GM12878 (cell line): Measurements from ENCODE around the gene BCORL1. TPM values are rescaled to one million over a fixed set of nuclear protein-coding genes. Genes with fewer than 3 reads are reported as not detected.

Source experiments
- ATAC-seq: fragments of 200-7000 bp; cut with Tn5 transposase; 3 replicates; pipeline ENCODE4 v1.9.1; 2020; ENCODE audit warnings: mild to moderate bottlenecking, moderate library complexity
- BruUV-seq: library from RNA; stranded (reverse); fragments of 400-500 nt; replicated peaks from 2 replicates; lab custom pipeline; 2021; lab: Mats Ljungman, UMichigan
- CTCF ChIA-PET: fragments of 300-600 bp; sonication (Branson Sonifier 250); formaldehyde crosslinking; extraction: SDS; loops from one replicate; lab custom pipeline; 2021; ENCODE audit warnings: inconsistent platforms; lab: Yijun Ruan, JAX
- POLR2A ChIA-PET: fragments of 350-600 bp; formaldehyde crosslinking; extraction: SDS; loops from one replicate; lab custom pipeline; 2021; ENCODE audit warnings: inconsistent platforms; lab: Charles Lee
- RAD21 ChIA-PET: fragments of 300-600 bp; sonication (Branson Sonifier 250); formaldehyde crosslinking; loops from one replicate; lab custom pipeline; 2023; ENCODE audit warnings: antibody characterized with exemption; ENCODE audit not compliant: unreplicated experiment; lab: Charles Lee
- SMC1A ChIA-PET: fragments of 300-600 bp; sonication (Branson Sonifier 250); formaldehyde crosslinking; loops from one replicate; lab custom pipeline; 2023; ENCODE audit not compliant: unreplicated experiment, uncharacterized antibody; lab: Charles Lee
- DNase-seq: peaks from one replicate; pipeline ENCODE4 v3.0.0-alpha.2; 2011; ENCODE audit warnings: low read depth, low spot score
- FAIRE-seq: peaks from 3 replicates; lab custom pipeline; 2011; peaks lifted over from hg19 to GRCh38; lab: Jason Lieb, UNC
- H2AFZ ChIP-seq: 2 replicates; pipeline ENCODE4 v1.6.0; 2011; ENCODE audit warnings: low read depth, low read length, control low read depth; ENCODE audit not compliant: control insufficient read depth
- H3K27ac ChIP-seq: 2 replicates; pipeline ENCODE4 v1.5.1; 2011; ENCODE audit warnings: control low read depth; ENCODE audit not compliant: control insufficient read depth, insufficient read depth
- H3K27me3 ChIP-seq, 2 experiments: replicated peaks in 1 of 2; 2 replicates each; pipeline versions ENCODE4 v1.6.0 to v1.6.1; 2011; ENCODE audit warnings: low read length in 1 of 2; ENCODE audit not compliant: control insufficient read depth in 2 of 2, insufficient read depth in 2 of 2
- H3K36me3 ChIP-seq, 2 experiments: 2 replicates each; pipeline ENCODE4 v1.5.1; 2011; ENCODE audit warnings: low read length in 1 of 2; ENCODE audit not compliant: control insufficient read depth in 2 of 2, insufficient read depth in 2 of 2
- H3K4me1 ChIP-seq: 2 replicates; pipeline ENCODE4 v1.6.1; 2011; ENCODE audit warnings: mild to moderate bottlenecking, low read length, moderate library complexity, mixed read lengths; ENCODE audit not compliant: control insufficient read depth, insufficient read depth
- H3K4me2 ChIP-seq: 2 replicates; pipeline ENCODE4 v1.6.0; 2011; ENCODE audit warnings: control low read depth; ENCODE audit not compliant: control insufficient read depth, insufficient read depth
- H3K4me3 ChIP-seq: fragments of 200-600 bp; sonication (generic); 2 replicates; pipeline ENCODE4 v1.5.1; 2016
- H3K79me2 ChIP-seq: 2 replicates; pipeline ENCODE4 v1.6.0; 2011; ENCODE audit warnings: low read length; ENCODE audit not compliant: control insufficient read depth, insufficient read depth
- H3K9ac ChIP-seq: 2 replicates; pipeline ENCODE4 v1.8.0; 2011; ENCODE audit warnings: low read length, control low read depth, mixed read lengths; ENCODE audit not compliant: control insufficient read depth, insufficient read depth
- H3K9me3 ChIP-seq: replicated peaks from 3 replicates; pipeline ENCODE4 v1.5.1; 2011; ENCODE audit warnings: mild to moderate bottlenecking, low read length; ENCODE audit not compliant: control insufficient read depth, insufficient read depth
- H4K20me1 ChIP-seq: 2 replicates; pipeline ENCODE4 v1.6.0; 2011; ENCODE audit not compliant: control insufficient read depth, insufficient read depth
- ATF7 ChIP-seq: fragments of 450-650 bp; IDR thresholded peaks from 2 replicates; pipeline ENCODE4 v1.6.1; 2016; ENCODE audit warnings: low read depth, mild to moderate bottlenecking
- CHD2 ChIP-seq: IDR thresholded peaks from 2 replicates; pipeline ENCODE4 v1.6.1; 2011; ENCODE audit warnings: low read depth, low read length, improper control_type of control experiment, borderline replicate concordance
- MTA2 ChIP-seq: fragments of 450-650 bp; IDR thresholded peaks from 2 replicates; pipeline ENCODE4 v1.6.1; 2016; ENCODE audit warnings: low read depth, mild to moderate bottlenecking, moderate library complexity
- PAX5 ChIP-seq: IDR thresholded peaks from 2 replicates; pipeline ENCODE4 v1.6.1; 2011; ENCODE audit warnings: low read depth, low read length, borderline replicate concordance
- POLR2A ChIP-seq: IDR thresholded peaks from 2 replicates; pipeline ENCODE4 v1.6.1; 2011; ENCODE audit warnings: low read depth, mild to moderate bottlenecking, low read length
- RCOR1 ChIP-seq: conservative IDR thresholded peaks from 2 replicates; pipeline ENCODE4 v1.6.1; 2012; ENCODE audit warnings: low read depth, low read length, improper control_type of control experiment
- RELA ChIP-seq: fragments of 450-650 bp; IDR thresholded peaks from 2 replicates; pipeline ENCODE4 v1.8.0; 2014; ENCODE audit warnings: borderline replicate concordance; ENCODE audit not compliant: partially characterized antibody
- SIX5 ChIP-seq: IDR thresholded peaks from 2 replicates; pipeline ENCODE4 v1.6.1; 2011; ENCODE audit warnings: mild to moderate bottlenecking, low read depth, low read length, moderate library complexity; ENCODE audit not compliant: severe bottlenecking
- SMC3 ChIP-seq: IDR thresholded peaks from 2 replicates; pipeline ENCODE4 v1.6.1; 2011; ENCODE audit warnings: low read length, improper control_type of control experiment, borderline replicate concordance
- SREBF1 ChIP-seq: IDR thresholded peaks from 2 replicates; pipeline ENCODE4 v1.6.1; 2012; ENCODE audit warnings: mild to moderate bottlenecking, low read length
- SRF ChIP-seq, 2 experiments: IDR thresholded peaks; 2 replicates each; pipeline ENCODE4 v1.6.1; 2011; ENCODE audit warnings: low read depth in 2 of 2, low read length in 2 of 2, mild to moderate bottlenecking in 1 of 2, moderate library complexity in 1 of 2
- ZNF207 ChIP-seq: fragments of 450-650 bp; IDR thresholded peaks from 2 replicates; pipeline ENCODE4 v1.6.1; 2014; ENCODE audit warnings: antibody characterized with exemption, mild to moderate bottlenecking, borderline replicate concordance
- ZZZ3 ChIP-seq: IDR thresholded peaks from 2 replicates; pipeline ENCODE4 v1.6.1; 2011; ENCODE audit warnings: low read depth; ENCODE audit not compliant: control insufficient read depth, insufficient read length
- WGBS: methylation state at CpG from one replicate; pipeline ENCODE4 v1.1.6; 2016; ENCODE audit warnings: low lambda C conversion rate; ENCODE audit not compliant: insufficient replicate concordance, insufficient coverage; ENCODE audit errors: missing lambda C conversion rate; 5-methylcytosine and 5-hydroxymethylcytosine counted together
- in situ Hi-C: fragments of 300-500 bp; cut with MboI; formaldehyde crosslinking; loops from 9 replicates; pipeline ENCODE4 v1.14.3; 2018; ENCODE audit warnings: mixed read lengths
- intact Hi-C: fragments of 100-400 bp; cut with micrococcal nuclease; formaldehyde crosslinking; loops from one replicate; pipeline ENCODE4 v1.14.2; 2022; ENCODE audit not compliant: unreplicated experiment
- polyA plus RNA-seq, 11 experiments: library from polyadenylated mRNA; depleted of rRNA in 4 of 11; unstranded in 6 of 11; stranded (reverse) in 5 of 11; fragments of >200 nt; fragmentation: Nextera tagmentation in 4 of 11; fragmentation: Illumina TruSeq in 1 of 11; extraction: Ambion mirVana in 4 of 11; extraction: Trizol in 1 of 11; gene quantifications; 1 replicate in 1 of 11; 2 replicates in 10 of 11; pipeline versions ENCODE4 v1.2.1 to v1.2.3, GENCODE V29; 2011 to 2016; ENCODE audit warnings: inconsistent platforms in 2 of 11, missing spikeins in 2 of 11, low read depth in 1 of 11
- total RNA-seq, 4 experiments: library from RNA; depleted of rRNA in 3 of 4; stranded (reverse); fragments of >200 nt in 3 of 4; fragmentation: Illumina TruSeq in 1 of 4; extraction: Trizol in 1 of 4; gene quantifications; 2 replicates each; pipeline versions ENCODE4 v1.2.1 to v1.2.3, GENCODE V29; 2013 to 2021

Gene BCORL1
- total and polyA plus RNA-seq, 10 of the 15 experiments (the other 5 are each of a cell fraction or from before 2014, with no cell fraction given) = 0.16 to 7.2 (median 0.94) TPM

GRCh38 chrX:129963729-129964128, 18.7 kb upstream of the BCORL1 start:
- no TSS peak for BruUV-seq
- H3K36me3 ChIP-seq = no peaks in the 10 kb centered on the region
- H3K4me1 ChIP-seq = no peaks in the 10 kb centered on the region
- 59% methylated on average over 7 of the region's 8 CpGs for WGBS
- in situ Hi-C loops (no loop called here), intact Hi-C loops (no loop called here)
- no peak for ATAC-seq
- H3K79me2 ChIP-seq = no peaks in the 10 kb centered on the region
- H2AFZ ChIP-seq = no peak overlapping the region
- ChIA-PET POLR2A (no interaction called here), RAD21 (no interaction called here), SMC1A (no interaction called here), CTCF (no interaction called here)
- H4K20me1 ChIP-seq = no peaks in the 10 kb centered on the region
- no peak overlapping the region for H3K27ac ChIP-seq
- H3K27me3 ChIP-seq = no peaks in the 10 kb centered on the region
- no peak for DNase-seq
- H3K4me2 ChIP-seq = no peak overlapping the region
- no peaks in the 10 kb centered on the region for H3K9me3 ChIP-seq
- no peak overlapping the region for H3K4me3 ChIP-seq
- no peak for FAIRE-seq
- TF ChIP-seq RCOR1 = no peak
- TF ChIP-seq MTA2 = no peak
- no peak for TF ChIP-seq PAX5
- TF ChIP-seq ZNF207 = no peak
- TF ChIP-seq SIX5 = no peak
- no peak for TF ChIP-seq SREBF1
- no peak for TF ChIP-seq RELA
- no peak for TF ChIP-seq ATF7
- no peak overlapping the region for H3K9ac ChIP-seq

GRCh38 chrX:129965166-129965565, 17.3 kb upstream of the BCORL1 start:
- H3K9me3 ChIP-seq = no peaks in the 10 kb centered on the region
- no peaks in the 10 kb centered on the region for H3K36me3 ChIP-seq
- WGBS = 61% methylated on average over 6 of the region's 6 CpGs
- ChIA-PET RAD21 (no interaction called here), SMC1A (interaction anchor here (0.9 to 1.2 kb wide), 2 partner anchors 11 to 39 kb away, joined by 3 read pairs; no protein-coding TSS in a partner anchor), CTCF (no interaction called here), POLR2A (no interaction called here)
- H3K27me3 ChIP-seq = no peaks in the 10 kb centered on the region
- intact Hi-C loops = no loop called here
- no peaks in the 10 kb centered on the region for H3K79me2 ChIP-seq
- H3K27ac ChIP-seq = no peak overlapping the region
- H4K20me1 ChIP-seq = no peaks in the 10 kb centered on the region
- no peak overlapping the region for H3K4me2 ChIP-seq
- H3K4me3 ChIP-seq = no peak overlapping the region
- no peak for DNase-seq
- BruUV-seq = no TSS peak
- H2AFZ ChIP-seq = no peak overlapping the region
- in situ Hi-C loops = no loop called here
- ATAC-seq = no peak
- H3K9ac ChIP-seq = no peak overlapping the region
- TF ChIP-seq ZZZ3 (no peak), SMC3 (no peak), POLR2A (no peak), SRF (IDR thresholded peaks at IDR 0.05; ENCODE audit: low read depth in 2 of 2, low read length in 2 of 2) (no peak), CHD2 (no peak)
- FAIRE-seq = no peak
- no peaks in the 10 kb centered on the region for H3K4me1 ChIP-seq
